Parathyroid adenoma (tissue), 2 donors: ENCODE measurements around the gene SGSM2.

Experiments
- H2AFZ ChIP-seq: fragments of 300-600 bp; sonication (generic); one replicate; pipeline ENCODE4 v1.7.0; 2017; ENCODE audit warnings: antibody characterized with exemption, mild to moderate bottlenecking
- H3K27ac ChIP-seq: fragments of 300-600 bp; sonication (generic); one replicate; pipeline ENCODE4 v1.7.0; 2017
- H3K27me3 ChIP-seq: fragments of 300-600 bp; sonication (generic); one replicate; pipeline ENCODE4 v1.7.0; 2017; ENCODE audit warnings: low read length; ENCODE audit not compliant: control insufficient read depth, insufficient read depth
- H3K36me3 ChIP-seq: fragments of 300-600 bp; sonication (generic); one replicate; pipeline ENCODE4 v1.7.0; 2017; ENCODE audit warnings: low read length; ENCODE audit not compliant: control insufficient read depth, insufficient read depth
- H3K4me1 ChIP-seq: fragments of 300-600 bp; sonication (generic); one replicate; pipeline ENCODE4 v1.7.0; 2017; ENCODE audit warnings: control low read depth
- H3K4me2 ChIP-seq: fragments of 300-600 bp; sonication (generic); one replicate; pipeline ENCODE4 v1.7.0; 2017; ENCODE audit warnings: low read length
- H3K4me3 ChIP-seq: fragments of 300-600 bp; sonication (generic); one replicate; pipeline ENCODE4 v1.7.0; 2017; ENCODE audit warnings: low read depth, low read length
- H3K79me2 ChIP-seq: fragments of 300-600 bp; sonication (generic); one replicate; pipeline ENCODE4 v1.7.0; 2017; ENCODE audit warnings: control low read depth
- H3K9ac ChIP-seq: fragments of 300-600 bp; sonication (generic); one replicate; pipeline ENCODE4 v1.7.0; 2017; ENCODE audit warnings: mild to moderate bottlenecking
- H3K9me3 ChIP-seq: fragments of 300-600 bp; sonication (generic); one replicate; pipeline ENCODE4 v1.7.0; 2017; ENCODE audit warnings: low read length; ENCODE audit not compliant: control insufficient read depth
- TF ChIP-seq, protein P1 (sequence below): fragments of 300-600 bp; sonication (generic); IDR thresholded peaks from one replicate; pipeline ENCODE4 v1.7.0; 2017; ENCODE audit warnings: antibody characterized with exemption, mild to moderate bottlenecking
- donor health status: primary hyperparathyroidism.

Gene SGSM2, protein sequence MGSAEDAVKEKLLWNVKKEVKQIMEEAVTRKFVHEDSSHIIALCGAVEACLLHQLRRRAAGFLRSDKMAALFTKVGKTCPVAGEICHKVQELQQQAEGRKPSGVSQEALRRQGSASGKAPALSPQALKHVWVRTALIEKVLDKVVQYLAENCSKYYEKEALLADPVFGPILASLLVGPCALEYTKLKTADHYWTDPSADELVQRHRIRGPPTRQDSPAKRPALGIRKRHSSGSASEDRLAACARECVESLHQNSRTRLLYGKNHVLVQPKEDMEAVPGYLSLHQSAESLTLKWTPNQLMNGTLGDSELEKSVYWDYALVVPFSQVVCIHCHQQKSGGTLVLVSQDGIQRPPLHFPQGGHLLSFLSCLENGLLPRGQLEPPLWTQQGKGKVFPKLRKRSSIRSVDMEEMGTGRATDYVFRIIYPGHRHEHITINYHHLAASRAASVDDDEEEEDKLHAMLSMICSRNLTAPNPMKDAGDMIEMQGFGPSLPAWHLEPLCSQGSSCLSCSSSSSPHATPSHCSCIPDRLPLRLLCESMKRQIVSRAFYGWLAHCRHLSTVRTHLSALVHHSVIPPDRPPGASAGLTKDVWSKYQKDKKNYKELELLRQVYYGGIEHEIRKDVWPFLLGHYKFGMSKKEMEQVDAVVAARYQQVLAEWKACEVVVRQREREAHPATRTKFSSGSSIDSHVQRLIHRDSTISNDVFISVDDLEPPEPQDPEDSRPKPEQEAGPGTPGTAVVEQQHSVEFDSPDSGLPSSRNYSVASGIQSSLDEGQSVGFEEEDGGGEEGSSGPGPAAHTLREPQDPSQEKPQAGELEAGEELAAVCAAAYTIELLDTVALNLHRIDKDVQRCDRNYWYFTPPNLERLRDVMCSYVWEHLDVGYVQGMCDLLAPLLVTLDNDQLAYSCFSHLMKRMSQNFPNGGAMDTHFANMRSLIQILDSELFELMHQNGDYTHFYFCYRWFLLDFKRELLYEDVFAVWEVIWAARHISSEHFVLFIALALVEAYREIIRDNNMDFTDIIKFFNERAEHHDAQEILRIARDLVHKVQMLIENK

DNA sequence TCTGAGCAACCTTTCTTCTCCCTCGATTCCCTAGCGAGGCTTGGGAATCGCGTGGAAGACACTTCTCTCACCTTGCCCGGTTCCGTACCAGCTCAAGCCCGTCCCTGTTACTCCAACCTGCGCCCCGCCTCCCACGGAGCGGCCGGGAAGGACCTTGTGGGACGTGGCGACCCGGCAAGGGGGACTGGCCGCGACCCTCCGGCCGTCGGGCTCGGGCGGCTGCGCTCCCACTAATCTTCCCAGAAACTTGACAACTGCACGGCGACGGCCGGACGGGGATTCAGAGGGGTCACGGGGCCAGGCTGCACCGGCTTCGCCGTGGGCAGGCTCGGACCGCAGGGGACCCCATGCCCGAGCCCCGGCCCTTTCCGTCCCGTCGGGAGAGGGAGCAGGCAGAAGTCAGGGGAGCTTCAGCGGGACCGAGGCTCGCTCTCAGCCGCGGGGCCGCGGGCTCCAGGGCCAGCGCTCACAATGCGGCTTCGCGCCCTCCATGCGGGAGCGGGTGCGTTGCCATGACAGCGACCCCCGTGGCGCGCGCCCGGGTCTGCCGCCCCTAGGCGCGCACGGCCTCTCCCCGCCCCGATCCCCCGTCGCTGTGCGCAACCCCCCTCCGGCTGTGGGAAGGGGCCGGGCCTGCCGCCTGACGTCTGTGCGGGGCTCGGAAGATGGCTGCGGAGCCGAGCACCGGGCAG is at the start of gene SGSM2:
Gene SGSM2 (plus strand): TSS at position 650 of the 692 bp plus-strand sequence. CDS start 188 bp downstream, outside the sequence.
- Histone ChIP-seq H3K9me3 (no peaks in the 10 kb centered on the region), H3K27me3 (no peaks in the 10 kb centered on the region), H3K79me2 (peaks cover 21% of the 10 kb centered on the region), H2AFZ (peak within 1 kb of the TSS; percentile 96), H3K4me2 (peak within 1 kb of the TSS; percentile 95), H3K4me1 (peaks cover 5% of the 10 kb centered on the region), H3K4me3 (peak within 1 kb of the TSS; percentile 62), H3K9ac (peak within 1 kb of the TSS; percentile 31), H3K27ac (peak within 1 kb of the TSS; percentile 90), H3K36me3 (no peaks in the 10 kb centered on the region)
- TF ChIP-seq, protein P1, sequence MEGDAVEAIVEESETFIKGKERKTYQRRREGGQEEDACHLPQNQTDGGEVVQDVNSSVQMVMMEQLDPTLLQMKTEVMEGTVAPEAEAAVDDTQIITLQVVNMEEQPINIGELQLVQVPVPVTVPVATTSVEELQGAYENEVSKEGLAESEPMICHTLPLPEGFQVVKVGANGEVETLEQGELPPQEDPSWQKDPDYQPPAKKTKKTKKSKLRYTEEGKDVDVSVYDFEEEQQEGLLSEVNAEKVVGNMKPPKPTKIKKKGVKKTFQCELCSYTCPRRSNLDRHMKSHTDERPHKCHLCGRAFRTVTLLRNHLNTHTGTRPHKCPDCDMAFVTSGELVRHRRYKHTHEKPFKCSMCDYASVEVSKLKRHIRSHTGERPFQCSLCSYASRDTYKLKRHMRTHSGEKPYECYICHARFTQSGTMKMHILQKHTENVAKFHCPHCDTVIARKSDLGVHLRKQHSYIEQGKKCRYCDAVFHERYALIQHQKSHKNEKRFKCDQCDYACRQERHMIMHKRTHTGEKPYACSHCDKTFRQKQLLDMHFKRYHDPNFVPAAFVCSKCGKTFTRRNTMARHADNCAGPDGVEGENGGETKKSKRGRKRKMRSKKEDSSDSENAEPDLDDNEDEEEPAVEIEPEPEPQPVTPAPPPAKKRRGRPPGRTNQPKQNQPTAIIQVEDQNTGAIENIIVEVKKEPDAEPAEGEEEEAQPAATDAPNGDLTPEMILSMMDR, result no peak

DNA sequence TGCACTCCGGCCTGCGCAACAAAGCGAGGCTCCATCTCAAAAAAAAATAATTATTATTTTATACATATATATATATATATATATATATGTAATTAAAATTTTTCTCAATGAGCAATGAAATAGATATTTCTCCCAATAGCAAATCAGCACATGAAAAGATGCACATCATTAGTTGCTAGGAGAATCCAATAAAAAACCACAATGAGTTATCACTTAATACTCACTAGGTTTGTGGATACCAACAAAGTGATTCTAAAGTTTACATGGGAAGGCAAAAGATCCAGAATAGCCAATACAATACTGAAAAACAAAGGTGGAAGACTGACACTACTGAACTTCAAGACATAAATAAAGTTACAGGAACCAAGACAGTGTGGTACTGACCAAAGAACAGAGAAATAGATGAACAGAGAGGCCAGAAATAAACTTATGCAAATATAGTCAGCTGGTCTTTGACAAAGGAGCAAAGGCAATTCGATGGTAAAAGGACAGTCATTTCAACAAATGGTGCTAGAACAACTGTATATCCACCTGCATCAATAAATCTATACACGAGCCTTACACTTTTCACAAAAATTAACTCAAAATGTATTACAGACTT is 47.3 kb upstream of the SGSM2 start:
- Histone ChIP-seq H3K27me3 (no peaks in the 10 kb centered on the region), H2AFZ (no peak overlapping the region), H3K4me2 (no peak overlapping the region), H3K4me3 (no peak overlapping the region), H3K36me3 (no peaks in the 10 kb centered on the region), H3K9me3 (no peaks in the 10 kb centered on the region), H3K27ac (no peak overlapping the region), H3K9ac (no peak overlapping the region), H3K4me1 (no peaks in the 10 kb centered on the region), H3K79me2 (peaks cover 1% of the 10 kb centered on the region)
- TF ChIP-seq, protein P1, result no peak

DNA sequence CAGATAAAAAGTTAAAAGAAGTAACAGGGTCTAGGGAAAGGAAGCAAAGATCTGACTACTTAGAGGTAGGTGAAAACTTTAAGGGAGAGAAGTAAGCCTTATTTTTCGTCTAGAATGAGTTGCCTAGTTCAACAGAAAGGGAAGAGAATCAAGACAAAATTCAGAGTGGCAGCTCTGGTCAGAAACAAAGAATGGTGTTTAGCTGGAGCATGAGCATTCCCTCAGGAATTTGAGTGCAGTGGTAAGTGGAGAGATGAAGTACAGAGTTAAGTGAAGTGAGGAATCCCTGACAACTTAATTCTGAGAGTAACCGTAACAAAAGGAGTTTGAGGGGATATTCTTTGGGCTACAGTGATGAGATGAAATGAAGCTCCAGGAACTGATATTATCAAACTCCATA is 45.2 kb upstream of the SGSM2 start:
- H3K27ac ChIP-seq, result no peak overlapping the region
- H3K9ac ChIP-seq, result no peak overlapping the region
- no peaks in the 10 kb centered on the region for H3K36me3 ChIP-seq
- H2AFZ ChIP-seq, result no peak overlapping the region
- H3K79me2 ChIP-seq, result peaks cover 14% of the 10 kb centered on the region
- no peaks in the 10 kb centered on the region for H3K27me3 ChIP-seq
- no peak overlapping the region for H3K4me3 ChIP-seq
- no peak overlapping the region for H3K4me2 ChIP-seq
- TF ChIP-seq, protein P1, result no peak
- H3K4me1 ChIP-seq, result no peaks in the 10 kb centered on the region
- H3K9me3 ChIP-seq, result no peaks in the 10 kb centered on the region

DNA sequence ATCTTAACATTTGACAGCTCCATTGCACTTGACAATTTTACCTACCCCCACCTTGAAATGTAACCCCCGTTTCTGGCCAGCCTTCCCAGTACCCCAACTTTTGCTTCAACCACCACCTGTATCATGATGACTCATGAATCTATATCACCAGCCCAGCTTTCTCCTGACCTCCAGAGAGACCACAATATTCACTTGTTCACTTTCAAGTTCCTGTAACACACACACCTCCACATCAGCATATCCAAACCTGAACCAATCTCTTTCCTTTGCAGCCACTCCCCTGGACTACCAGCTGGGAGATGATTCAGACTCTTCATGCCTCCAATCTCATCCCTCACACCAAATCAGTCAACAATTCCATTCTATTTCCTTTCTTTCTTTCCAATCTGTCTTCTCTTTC is 41.7 kb upstream of the SGSM2 start:
- no peaks in the 10 kb centered on the region for H3K9me3 ChIP-seq
- peaks cover 27% of the 10 kb centered on the region for H3K79me2 ChIP-seq
- no peaks in the 10 kb centered on the region for H3K27me3 ChIP-seq
- H2AFZ ChIP-seq, result no peak overlapping the region
- no peak overlapping the region for H3K27ac ChIP-seq
- H3K4me2 ChIP-seq, result no peak overlapping the region
- no peak overlapping the region for H3K9ac ChIP-seq
- H3K4me3 ChIP-seq, result no peak overlapping the region
- TF ChIP-seq, protein P1, result no peak
- no peaks in the 10 kb centered on the region for H3K36me3 ChIP-seq
- H3K4me1 ChIP-seq, result no peaks in the 10 kb centered on the region
